ENCODE data around the gene TSHZ2. TPM values are rescaled to one million over a fixed set of nuclear protein-coding genes. Genes with fewer than 3 reads are reported as not detected.

Gene TSHZ2
- total and polyA plus RNA-seq, 11 donors, result 1.8 to 12.1 (median 3.7) TPM

GRCh38 chr20:53045941-53046340 is 73.8 kb downstream of the TSHZ2 start:
- Histone ChIP-seq H3K27me3 (no peaks in the 10 kb centered on the region), H3K9me3 (peaks cover 0 to 14% (median 3%) of the 10 kb centered on the region in 12 donors), H3K4me1 (peaks cover 0 to 12% (median 0%) of the 10 kb centered on the region in 12 donors), H3K36me3 (no peaks in the 10 kb centered on the region), H3K4me3 (no peak overlapping the region), H3K27ac (no peak overlapping the region)
- no peak for ATAC-seq
- WGBS, 4 donors, result 60 to 74% (median 68%) methylated on average over 7 of the region's 7 CpGs
- intact Hi-C loops (cut with DNase I), result no loop called here
- no peak for DNase-seq
- TF ChIP-seq POLR2A (IDR thresholded peaks at IDR 0.05), result no peak
- no peak for TF ChIP-seq CTCF (IDR thresholded peaks at IDR 0.05)

GRCh38 chr20:53047203-53047602 is 75.0 kb downstream of the TSHZ2 start:
- Histone ChIP-seq H3K4me1 (no peaks in the 10 kb centered on the region), H3K27ac (no peak overlapping the region), H3K36me3 (no peaks in the 10 kb centered on the region), H3K4me3 (no peak overlapping the region), H3K27me3 (no peaks in the 10 kb centered on the region), H3K9me3 (peaks cover 0 to 14% (median 3%) of the 10 kb centered on the region in 12 donors)
- intact Hi-C loops (cut with DNase I), result no loop called here
- no peak for TF ChIP-seq POLR2A (IDR thresholded peaks at IDR 0.05)
- no peak for TF ChIP-seq CTCF (IDR thresholded peaks at IDR 0.05)
- WGBS, 4 donors, result 94 to 99% (median 97%) methylated on average over 2 of the region's 2 CpGs
- DNase-seq (no peak), ATAC-seq (no peak)

- TF ChIP-seq POLR2A (IDR thresholded peaks at IDR 0.05), result no peak
- no peak for TF ChIP-seq CTCF (IDR thresholded peaks at IDR 0.05)
- DNase-seq, result no peak
- H3K27ac ChIP-seq, result no peak overlapping the region
- WGBS, 4 donors, result 39 to 48% (median 42%) methylated on average over 7 of the region's 7 CpGs
- no peaks in the 10 kb centered on the region for H3K4me1 ChIP-seq
- ATAC-seq, result no peak
- H3K27me3 ChIP-seq, result no peaks in the 10 kb centered on the region
- intact Hi-C loops (cut with DNase I), result no loop called here
- peaks cover 0 to 14% (median 3%) of the 10 kb centered on the region in 12 donors for H3K9me3 ChIP-seq
- no peaks in the 10 kb centered on the region for H3K36me3 ChIP-seq
- H3K4me3 ChIP-seq, result no peak overlapping the region
Measured at GRCh38 chr20:53048387-53048786, 76.2 kb downstream of the TSHZ2 start.

- no peak for TF ChIP-seq POLR2A (IDR thresholded peaks at IDR 0.05)
- no peak for TF ChIP-seq CTCF (IDR thresholded peaks at IDR 0.05)
- 88 to 94% (median 93%) methylated on average over 6 of the region's 6 CpGs for WGBS, 4 donors
- H3K4me3 ChIP-seq, result no peak overlapping the region
- H3K9me3 ChIP-seq, result peaks cover 0 to 14% (median 3%) of the 10 kb centered on the region in 12 donors
- H3K36me3 ChIP-seq, result no peaks in the 10 kb centered on the region
- intact Hi-C loops (cut with DNase I), result no loop called here
- ATAC-seq (no peak), DNase-seq (no peak)
- H3K4me1 ChIP-seq, result no peaks in the 10 kb centered on the region
- no peaks in the 10 kb centered on the region for H3K27me3 ChIP-seq
- no peak overlapping the region for H3K27ac ChIP-seq
Measured at GRCh38 chr20:53050338-53050737, 78.2 kb downstream of the TSHZ2 start.

Measured in heart left ventricle (tissue), 16 donors.